HepG2 (cell line): ENCODE data around the gene TLCD3B. TPM values are rescaled to one million over a fixed set of nuclear protein-coding genes. Genes with fewer than 3 reads are reported as not detected.

Source experiments
- CBX2 ChIP-seq, 2 experiments: fragments of 200-600 bp in 1 of 2; sonication (generic); formaldehyde crosslinking in 1 of 2; IDR thresholded peaks; 2 replicates each; pipeline versions ENCODE4 v1.7.0 to v1.8.1; 2018 to 2022; ENCODE audit warnings: low read depth in 2 of 2, low read length in 1 of 2, mild to moderate bottlenecking in 1 of 2, missing genetic modification reagents in 1 of 2
- CEBPB ChIP-seq: IDR thresholded peaks from 2 replicates; pipeline ENCODE4 v1.6.1; 2011; ENCODE audit warnings: low read depth, low read length, improper control_type of control experiment, borderline replicate concordance
- GTF3A ChIP-seq: sonication (generic); formaldehyde crosslinking; conservative IDR thresholded peaks from 2 replicates; pipeline ENCODE4 v1.4.0; 2020; ENCODE audit warnings: mild to moderate bottlenecking, missing genetic modification reagents
- HNF1A ChIP-seq, 2 experiments: sonication (generic) in 1 of 2; formaldehyde crosslinking in 1 of 2; IDR thresholded peaks; 2 replicates each; pipeline versions ENCODE4 v1.4.0 to v1.6.1; 2016 to 2020; ENCODE audit warnings: borderline replicate concordance in 1 of 2, low read depth in 1 of 2, mild to moderate bottlenecking in 1 of 2, missing genetic modification reagents in 1 of 2
- HNF4A ChIP-seq: sonication (generic); formaldehyde crosslinking; IDR thresholded peaks from 2 replicates; pipeline ENCODE4 v1.4.0; 2020; ENCODE audit warnings: missing genetic modification reagents
- KAT7 ChIP-seq: IDR thresholded peaks from 2 replicates; pipeline ENCODE4 v1.6.1; 2018; ENCODE audit warnings: borderline replicate concordance, missing compliant biosample characterization
- KDM2A ChIP-seq: sonication (generic); formaldehyde crosslinking; IDR thresholded peaks from 2 replicates; pipeline ENCODE4 v1.4.0; 2020; ENCODE audit warnings: low read depth, missing genetic modification reagents, borderline replicate concordance
- KDM5B ChIP-seq: sonication (generic); formaldehyde crosslinking; IDR thresholded peaks from 2 replicates; pipeline ENCODE4 v1.4.0; 2020; ENCODE audit warnings: missing genetic modification reagents, mild to moderate bottlenecking, borderline replicate concordance
- KLF16 ChIP-seq, 2 experiments: sonication (generic) in 1 of 2; formaldehyde crosslinking in 1 of 2; IDR thresholded peaks; 2 replicates each; pipeline versions ENCODE4 v1.6.1 to v1.8.0; 2016 to 2023; ENCODE audit warnings: missing genetic modification reagents in 2 of 2, missing compliant biosample characterization in 1 of 2
- PITX1 ChIP-seq: sonication (generic); formaldehyde crosslinking; IDR thresholded peaks from 2 replicates; pipeline ENCODE4 v1.5.1; 2020; ENCODE audit warnings: mild to moderate bottlenecking, missing genetic modification reagents
- POLR2G ChIP-seq: fragments of 200-400 bp; formaldehyde crosslinking; IDR thresholded peaks from 2 replicates; pipeline ENCODE4 v1.6.1; 2018; ENCODE audit warnings: mild to moderate bottlenecking, low read depth, low read length, moderate library complexity
- SATB2 ChIP-seq: sonication (generic); formaldehyde crosslinking; IDR thresholded peaks from 2 replicates; pipeline ENCODE4 v1.5.0; 2020; ENCODE audit warnings: missing genetic modification reagents
- SP140L ChIP-seq: sonication (generic); formaldehyde crosslinking; IDR thresholded peaks from 2 replicates; pipeline ENCODE4 v1.4.0; 2020; ENCODE audit warnings: missing genetic modification reagents, borderline replicate concordance
- ZBTB26 ChIP-seq: IDR thresholded peaks from 2 replicates; pipeline ENCODE4 v1.6.1; 2016; ENCODE audit warnings: missing compliant biosample characterization, missing genetic modification reagents, borderline replicate concordance
- ZEB1 ChIP-seq: IDR thresholded peaks from 2 replicates; pipeline ENCODE4 v1.6.1; 2012; ENCODE audit warnings: mild to moderate bottlenecking, low read depth, inconsistent platforms; ENCODE audit not compliant: insufficient replicate concordance
- ZFP41 ChIP-seq: sonication (generic); formaldehyde crosslinking; IDR thresholded peaks from 2 replicates; pipeline ENCODE4 v1.4.0; 2020; ENCODE audit warnings: mild to moderate bottlenecking, missing genetic modification reagents, borderline replicate concordance
- ZNF674 ChIP-seq: sonication (generic); formaldehyde crosslinking; IDR thresholded peaks from 2 replicates; pipeline ENCODE4 v1.5.0; 2020; ENCODE audit warnings: low read depth, mild to moderate bottlenecking, missing genetic modification reagents
- polyA plus RNA-seq, 8 experiments: library from polyadenylated mRNA; depleted of rRNA in 3 of 8; stranded (reverse) in 7 of 8; unstranded in 1 of 8; fragments of >200 nt; fragmentation: Illumina TruSeq in 4 of 8; extraction: Trizol in 4 of 8; gene quantifications; 2 replicates each; pipeline versions ENCODE4 v1.2.1 to v1.2.3, GENCODE V29; 2011 to 2016; ENCODE audit warnings: low read depth in 4 of 8, missing spikeins in 1 of 8, mixed read lengths in 1 of 8; ENCODE audit not compliant: insufficient read depth in 1 of 8
- total RNA-seq, 5 experiments: library from RNA; depleted of rRNA; stranded (reverse); fragments of >200 nt; fragmentation: Illumina TruSeq; extraction: Trizol; gene quantifications; 2 replicates each; pipeline ENCODE4 v1.2.3, GENCODE V29; 2016; ENCODE audit warnings: low read depth in 1 of 5
- TF ChIP-seq, protein P1 (sequence below): fragments of 450-650 bp; IDR thresholded peaks from 2 replicates; pipeline ENCODE4 v1.6.1; 2017; ENCODE audit warnings: mild to moderate bottlenecking

TLCD3B gene
- total and polyA plus RNA-seq, 2 of the 13 experiments (the other 11 are each of a cell fraction or from before 2014, with no cell fraction given), result not detected

DNA sequence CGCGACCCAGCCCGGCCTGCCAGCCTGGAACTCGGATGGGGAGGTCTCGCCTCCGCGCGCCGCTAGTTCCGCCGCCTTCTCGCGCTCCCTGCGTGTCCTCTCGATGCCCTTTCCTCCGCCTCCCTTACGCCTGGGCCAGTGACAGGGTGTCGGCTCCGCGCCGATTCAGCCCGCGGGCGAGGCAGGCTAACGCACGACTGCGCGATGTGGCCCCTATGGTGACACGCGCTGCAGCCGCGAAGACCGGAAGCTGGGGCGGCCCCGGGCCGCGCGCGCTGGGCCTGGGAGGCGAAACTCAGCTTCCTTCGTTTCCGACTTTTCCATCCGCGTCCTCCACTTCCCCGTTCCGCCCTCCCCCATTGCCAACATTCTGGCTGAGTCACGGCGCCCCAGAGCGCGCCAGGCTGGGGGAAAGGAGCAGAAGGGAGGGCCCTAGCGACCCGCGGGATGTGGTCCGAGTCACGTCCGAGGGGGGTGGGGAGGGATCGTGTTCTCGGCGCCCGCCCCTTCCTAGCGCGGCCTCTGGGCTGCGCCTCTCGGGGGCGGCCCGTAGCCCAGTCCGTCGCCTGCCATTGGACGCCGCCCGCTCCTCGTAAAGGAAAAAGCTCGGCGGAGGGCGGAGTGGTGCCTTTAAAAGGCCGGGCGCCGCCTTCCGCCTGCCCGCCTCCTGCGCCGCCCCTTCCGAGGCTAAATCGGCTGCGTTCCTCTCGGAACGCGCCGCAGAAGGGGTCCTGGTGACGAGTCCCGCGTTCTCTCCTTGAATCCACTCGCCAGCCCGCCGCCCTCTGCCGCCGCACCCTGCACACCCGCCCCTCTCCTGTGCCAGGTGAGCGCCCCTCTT is 34.3 kb upstream of the TLCD3B start, which contains the start of gene ALDOA (continued):
- TF ChIP-seq, protein P1, sequence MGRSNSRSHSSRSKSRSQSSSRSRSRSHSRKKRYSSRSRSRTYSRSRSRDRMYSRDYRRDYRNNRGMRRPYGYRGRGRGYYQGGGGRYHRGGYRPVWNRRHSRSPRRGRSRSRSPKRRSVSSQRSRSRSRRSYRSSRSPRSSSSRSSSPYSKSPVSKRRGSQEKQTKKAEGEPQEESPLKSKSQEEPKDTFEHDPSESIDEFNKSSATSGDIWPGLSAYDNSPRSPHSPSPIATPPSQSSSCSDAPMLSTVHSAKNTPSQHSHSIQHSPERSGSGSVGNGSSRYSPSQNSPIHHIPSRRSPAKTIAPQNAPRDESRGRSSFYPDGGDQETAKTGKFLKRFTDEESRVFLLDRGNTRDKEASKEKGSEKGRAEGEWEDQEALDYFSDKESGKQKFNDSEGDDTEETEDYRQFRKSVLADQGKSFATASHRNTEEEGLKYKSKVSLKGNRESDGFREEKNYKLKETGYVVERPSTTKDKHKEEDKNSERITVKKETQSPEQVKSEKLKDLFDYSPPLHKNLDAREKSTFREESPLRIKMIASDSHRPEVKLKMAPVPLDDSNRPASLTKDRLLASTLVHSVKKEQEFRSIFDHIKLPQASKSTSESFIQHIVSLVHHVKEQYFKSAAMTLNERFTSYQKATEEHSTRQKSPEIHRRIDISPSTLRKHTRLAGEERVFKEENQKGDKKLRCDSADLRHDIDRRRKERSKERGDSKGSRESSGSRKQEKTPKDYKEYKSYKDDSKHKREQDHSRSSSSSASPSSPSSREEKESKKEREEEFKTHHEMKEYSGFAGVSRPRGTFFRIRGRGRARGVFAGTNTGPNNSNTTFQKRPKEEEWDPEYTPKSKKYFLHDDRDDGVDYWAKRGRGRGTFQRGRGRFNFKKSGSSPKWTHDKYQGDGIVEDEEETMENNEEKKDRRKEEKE, result no peak
- TF ChIP-seq ZBTB26 (CRISPR knock-in tag), result peak; percentile 86
- TF ChIP-seq KAT7 (CRISPR knock-in tag), result peak; percentile 98
- TF ChIP-seq KLF16 (CRISPR knock-in tag; IDR thresholded peaks at IDR 0.05), result peak in 1 of 2 experiments; percentile 93; a peak in 3 of 4 replicates
- TF ChIP-seq KDM2A (CRISPR knock-in tag), result peak; percentile 94
- peak; percentile 17; the same call in 1 of the 2 replicates for TF ChIP-seq ZNF674 (CRISPR knock-in tag)
- TF ChIP-seq ZFP41 (CRISPR knock-in tag), result peak; percentile 86
- peak; percentile 76; the same call in 1 of the 2 replicates for TF ChIP-seq GTF3A
- TF ChIP-seq CEBPB, result no peak
- TF ChIP-seq HNF1A (IDR thresholded peaks at IDR 0.05; ENCODE audit: low read depth), result peak; percentile 7; the same call in 1 of the 2 replicates
- peak; percentile 87; the same call in 1 of the 2 replicates for TF ChIP-seq HNF1A (CRISPR knock-in tag; IDR thresholded peaks at IDR 0.05; ENCODE audit: borderline replicate concordance)
- 0 out of 2 replicates have a peak, but pooled peaks have one; percentile 5 for TF ChIP-seq HNF4A (CRISPR knock-in tag)
- peak; percentile 76 for TF ChIP-seq PITX1 (CRISPR knock-in tag)
- no peak for TF ChIP-seq SP140L
- TF ChIP-seq ZEB1, result peak; percentile 55
- no peak for TF ChIP-seq CBX2 (IDR thresholded peaks at IDR 0.05; ENCODE audit: low read depth, low read length)
- peak; percentile 53; the same call in 1 of the 2 replicates for TF ChIP-seq CBX2 (CRISPR knock-in tag; IDR thresholded peaks at IDR 0.05; ENCODE audit: low read depth)
- TF ChIP-seq SATB2 (CRISPR knock-in tag), result 0 out of 2 replicates have a peak, but pooled peaks have one; percentile 20
- peak; percentile 99 for TF ChIP-seq KDM5B (CRISPR knock-in tag)
- TF ChIP-seq POLR2G, result peak; percentile 97
